ENCODE data around the gene GRK4.
A peak's percentile ranks its signal among the peaks of the same experiment; 100 is the strongest.

Gene GRK4

DNA sequence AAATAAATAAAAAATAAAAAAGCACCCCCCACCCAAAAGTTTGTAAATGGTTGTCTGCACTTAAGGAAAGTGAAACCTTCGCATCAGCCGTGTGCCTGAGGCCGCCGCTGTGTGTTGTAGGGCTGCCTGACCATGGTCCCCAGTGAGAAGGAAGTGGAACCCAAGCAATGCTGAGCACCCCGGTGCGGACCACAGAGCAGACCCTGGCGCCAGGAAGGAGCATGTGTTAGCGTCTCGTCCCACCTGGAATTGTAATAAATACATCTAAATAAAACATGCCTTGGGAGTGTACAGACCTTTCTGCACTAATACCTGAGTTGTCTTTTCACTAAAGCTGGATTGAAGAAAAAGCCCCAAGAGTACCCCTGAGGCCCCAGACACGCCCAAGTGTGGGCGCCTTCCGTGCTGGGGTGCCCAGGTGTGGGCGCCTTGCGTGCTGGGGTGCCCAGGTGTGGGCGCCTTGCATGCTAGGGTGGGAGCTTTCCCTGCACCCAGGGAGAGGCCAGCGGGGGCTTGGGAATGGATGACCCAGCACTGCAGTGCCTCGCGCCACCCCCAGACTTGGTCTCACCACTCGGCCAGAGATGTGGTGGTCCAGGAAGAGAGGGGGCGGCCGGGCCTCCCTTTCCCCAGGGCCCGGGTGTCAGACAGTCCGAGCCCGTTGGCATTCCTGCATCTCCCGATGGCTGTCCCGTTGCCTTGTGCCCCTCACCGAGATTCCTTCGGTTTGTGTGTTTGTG is 77.3 kb downstream of the GRK4 start:
- H3K4me3 ChIP-seq (ENCODE audit: low read depth, low read length): no peak overlapping the region
- no peak for DNase-seq (ENCODE audit: low read depth)
- TF ChIP-seq, protein P1, sequence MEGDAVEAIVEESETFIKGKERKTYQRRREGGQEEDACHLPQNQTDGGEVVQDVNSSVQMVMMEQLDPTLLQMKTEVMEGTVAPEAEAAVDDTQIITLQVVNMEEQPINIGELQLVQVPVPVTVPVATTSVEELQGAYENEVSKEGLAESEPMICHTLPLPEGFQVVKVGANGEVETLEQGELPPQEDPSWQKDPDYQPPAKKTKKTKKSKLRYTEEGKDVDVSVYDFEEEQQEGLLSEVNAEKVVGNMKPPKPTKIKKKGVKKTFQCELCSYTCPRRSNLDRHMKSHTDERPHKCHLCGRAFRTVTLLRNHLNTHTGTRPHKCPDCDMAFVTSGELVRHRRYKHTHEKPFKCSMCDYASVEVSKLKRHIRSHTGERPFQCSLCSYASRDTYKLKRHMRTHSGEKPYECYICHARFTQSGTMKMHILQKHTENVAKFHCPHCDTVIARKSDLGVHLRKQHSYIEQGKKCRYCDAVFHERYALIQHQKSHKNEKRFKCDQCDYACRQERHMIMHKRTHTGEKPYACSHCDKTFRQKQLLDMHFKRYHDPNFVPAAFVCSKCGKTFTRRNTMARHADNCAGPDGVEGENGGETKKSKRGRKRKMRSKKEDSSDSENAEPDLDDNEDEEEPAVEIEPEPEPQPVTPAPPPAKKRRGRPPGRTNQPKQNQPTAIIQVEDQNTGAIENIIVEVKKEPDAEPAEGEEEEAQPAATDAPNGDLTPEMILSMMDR (IDR thresholded peaks at IDR 0.05; ENCODE audit: low read depth, low read length): no peak
- TF ChIP-seq POLR2A (IDR thresholded peaks at IDR 0.05; ENCODE audit: extremely low read depth, insufficient read length): no peak

DNA sequence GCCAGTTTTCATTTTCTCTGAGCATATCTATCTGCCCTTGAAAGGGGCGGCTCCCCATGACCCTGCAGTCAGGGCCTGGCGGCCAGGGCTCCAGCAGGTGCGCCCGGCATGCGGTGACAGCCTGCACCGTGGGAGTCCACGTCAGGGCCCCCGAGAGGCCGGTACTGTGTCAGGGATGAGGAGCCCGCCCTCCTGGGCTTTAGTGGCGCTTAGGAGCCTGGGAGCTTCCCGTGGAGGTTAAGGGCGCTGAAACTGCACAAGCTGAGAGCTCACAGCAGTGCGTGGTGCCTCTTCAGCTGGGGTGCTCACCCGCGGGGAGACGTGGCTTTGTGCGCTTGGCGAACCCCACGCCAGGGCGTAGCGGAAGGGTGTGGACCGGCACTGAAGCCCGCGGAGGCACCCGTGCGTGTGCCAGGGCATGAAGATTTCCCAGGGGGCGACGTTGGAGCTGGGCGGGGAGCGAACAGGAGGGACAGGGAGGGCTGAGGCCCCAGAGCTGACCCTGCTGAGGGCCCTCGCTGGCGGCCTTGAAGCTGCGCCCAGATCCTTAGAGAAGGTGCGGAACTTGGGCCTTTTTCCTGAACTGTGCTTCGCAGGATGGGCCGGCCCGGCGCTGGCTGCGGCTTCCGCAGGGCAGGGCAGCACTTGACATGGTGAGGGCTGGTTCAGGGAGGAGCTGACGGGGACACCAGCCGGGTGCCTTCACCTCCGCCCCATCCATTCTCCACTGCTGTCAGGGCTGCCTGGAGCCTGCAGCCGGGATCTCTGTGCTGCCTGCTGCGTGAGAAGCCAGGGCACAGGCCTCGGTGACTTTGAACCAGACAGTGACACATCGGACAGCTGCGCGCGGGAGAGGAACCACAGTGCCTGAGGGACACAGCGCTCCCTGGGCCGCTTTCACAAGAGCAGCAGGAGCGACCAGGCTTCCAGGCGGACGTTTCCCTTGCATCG is 78.1 kb downstream of the GRK4 start:
- DNase-seq (ENCODE audit: low read depth): peak; percentile 91
- peak overlapping the region; percentile 47 for H3K4me3 ChIP-seq (ENCODE audit: low read depth, low read length)
- TF ChIP-seq, protein P1 (IDR thresholded peaks at IDR 0.05; ENCODE audit: low read depth, low read length): no peak
- TF ChIP-seq POLR2A (IDR thresholded peaks at IDR 0.05; ENCODE audit: extremely low read depth, insufficient read length) (no peak), MYC (IDR thresholded peaks at IDR 0.05; ENCODE audit: low read depth, low read length) (no peak)
- TF ChIP-seq, protein P2, sequence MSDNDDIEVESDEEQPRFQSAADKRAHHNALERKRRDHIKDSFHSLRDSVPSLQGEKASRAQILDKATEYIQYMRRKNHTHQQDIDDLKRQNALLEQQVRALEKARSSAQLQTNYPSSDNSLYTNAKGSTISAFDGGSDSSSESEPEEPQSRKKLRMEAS (IDR thresholded peaks at IDR 0.05; ENCODE audit: low read depth, low read length): no peak

DNA sequence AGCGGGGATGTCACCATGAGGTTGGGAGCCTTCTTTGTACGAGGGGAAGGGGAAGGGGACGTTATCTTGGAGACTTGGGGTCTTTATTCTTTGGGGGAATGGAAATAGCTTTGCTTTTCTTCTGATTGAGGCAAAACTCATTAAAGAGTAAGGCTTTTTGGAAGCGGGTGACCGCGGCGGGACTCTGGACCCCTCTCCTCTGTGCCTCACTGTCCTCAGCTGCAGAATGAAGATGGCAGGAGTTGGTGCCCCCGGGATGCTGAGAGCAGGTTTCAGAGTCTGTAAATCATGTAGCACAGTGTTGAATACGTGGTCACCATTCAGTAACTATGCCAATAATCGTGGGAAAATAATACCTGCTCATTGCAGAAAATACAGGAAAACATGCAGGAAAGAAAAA is 78.9 kb downstream of the GRK4 start:
- peak overlapping the region; percentile 47 for H3K4me3 ChIP-seq (ENCODE audit: low read depth, low read length)
- TF ChIP-seq, protein P1 (IDR thresholded peaks at IDR 0.05; ENCODE audit: low read depth, low read length): no peak
- TF ChIP-seq, protein P2 (IDR thresholded peaks at IDR 0.05; ENCODE audit: low read depth, low read length): no peak
- TF ChIP-seq MYC (IDR thresholded peaks at IDR 0.05; ENCODE audit: low read depth, low read length): no peak
- no peak for TF ChIP-seq POLR2A (IDR thresholded peaks at IDR 0.05; ENCODE audit: extremely low read depth, insufficient read length)
- no peak for DNase-seq (ENCODE audit: low read depth)

DNA sequence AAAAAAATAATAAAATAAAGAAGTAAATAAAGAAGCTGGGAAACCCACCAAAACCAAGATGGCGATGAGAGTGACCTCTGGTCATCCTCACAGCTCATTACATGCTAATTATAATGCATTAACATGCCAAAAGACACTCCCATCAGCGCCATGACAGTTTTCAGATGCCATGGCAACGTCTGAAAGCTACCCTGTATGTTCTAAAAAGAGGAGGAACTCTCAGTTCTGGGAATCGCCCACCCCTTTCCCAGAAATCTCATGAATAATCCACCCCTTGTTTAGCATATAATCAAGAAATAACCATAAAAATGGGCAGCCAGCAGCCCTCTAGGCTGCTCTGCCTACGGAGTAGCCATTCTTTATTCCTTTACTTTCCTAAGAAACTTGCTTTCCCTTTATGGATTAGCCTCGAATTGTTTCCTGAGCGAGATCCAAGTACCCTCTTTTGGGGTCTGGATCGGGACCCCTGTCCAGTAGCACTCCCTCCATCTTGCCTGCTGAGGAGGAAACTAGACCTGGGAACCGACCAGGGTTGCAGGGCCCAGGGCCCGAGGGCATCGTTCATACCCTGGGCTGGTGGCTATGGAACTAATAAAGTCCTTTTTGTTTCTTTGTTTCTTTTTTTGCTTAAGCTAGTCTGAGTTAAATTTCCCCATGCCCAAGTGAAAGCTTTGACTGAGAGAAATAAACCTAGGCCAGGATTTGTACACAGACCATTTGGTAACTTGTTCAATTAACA is 80.1 kb downstream of the GRK4 start:
- DNase-seq (ENCODE audit: low read depth): no peak
- TF ChIP-seq, protein P1 (IDR thresholded peaks at IDR 0.05; ENCODE audit: low read depth, low read length): no peak
- TF ChIP-seq, protein P2 (IDR thresholded peaks at IDR 0.05; ENCODE audit: low read depth, low read length): no peak
- TF ChIP-seq POLR2A (IDR thresholded peaks at IDR 0.05; ENCODE audit: extremely low read depth, insufficient read length): no peak
- no peak for TF ChIP-seq MYC (IDR thresholded peaks at IDR 0.05; ENCODE audit: low read depth, low read length)

DNA sequence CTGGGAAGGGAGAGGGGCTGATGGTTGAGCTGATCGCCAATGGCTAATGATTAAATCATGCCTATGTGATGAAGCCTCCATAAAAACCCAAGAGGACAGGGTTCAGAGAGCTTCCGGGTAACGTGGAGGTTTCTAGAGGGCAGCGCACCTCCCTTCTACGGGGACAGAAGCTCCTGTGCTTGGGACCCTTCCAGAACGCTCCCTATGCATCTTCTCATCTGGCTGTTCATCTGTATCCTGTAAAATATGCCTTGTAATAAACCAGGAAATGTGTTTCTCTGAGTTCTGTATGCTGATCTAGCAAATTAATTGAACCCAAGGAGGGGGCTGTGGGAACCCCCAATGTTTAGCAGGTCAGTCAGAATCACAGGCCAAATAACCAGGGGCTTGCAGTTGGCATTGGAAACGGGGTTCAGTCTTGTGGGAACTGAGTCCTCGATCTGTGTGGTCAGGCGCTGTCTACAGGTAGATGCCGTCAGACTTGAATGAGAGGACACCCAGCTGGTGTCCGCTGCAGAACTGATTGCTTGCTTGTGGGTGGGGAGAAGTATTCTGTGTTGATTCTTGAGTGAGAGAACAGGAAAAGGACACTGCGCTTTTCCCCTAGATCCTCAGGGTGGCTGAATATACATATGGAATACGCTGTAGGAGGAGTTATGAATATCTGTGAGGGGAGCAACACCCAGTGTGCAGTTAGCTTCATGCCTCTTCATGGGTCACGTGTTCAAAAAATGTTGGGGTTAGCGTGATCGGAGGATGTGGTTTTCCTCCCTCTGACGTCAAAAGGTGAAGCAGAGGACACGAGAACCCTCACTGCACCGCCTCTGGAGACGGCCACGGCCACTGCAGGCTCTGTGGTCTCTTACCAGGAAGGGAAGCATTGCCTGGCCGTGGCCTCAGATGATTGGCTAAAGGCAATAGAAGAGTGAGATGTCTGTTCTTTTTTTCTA is 81.8 kb downstream of the GRK4 start:
- no peak overlapping the region for H3K4me3 ChIP-seq (ENCODE audit: low read depth, low read length)
- TF ChIP-seq, protein P1 (IDR thresholded peaks at IDR 0.05; ENCODE audit: low read depth, low read length): no peak
- TF ChIP-seq MYC (IDR thresholded peaks at IDR 0.05; ENCODE audit: low read depth, low read length) (peak; percentile 32; the same call in 1 of the 2 replicates), POLR2A (IDR thresholded peaks at IDR 0.05; ENCODE audit: extremely low read depth, insufficient read length) (no peak)
- TF ChIP-seq, protein P2 (IDR thresholded peaks at IDR 0.05; ENCODE audit: low read depth, low read length): peak; percentile 93
- peak; percentile 91 for DNase-seq (ENCODE audit: low read depth)

More for the DNA sequence above, 80.1 kb downstream of the GRK4 start:
- no peak overlapping the region for H3K4me3 ChIP-seq (ENCODE audit: low read depth, low read length)

Measured in NB4 (cell line).